Nephron progenitor cell (in vitro differentiated cells): ENCODE results near the gene BAG2.

Source experiments
- DNase-seq: peaks from one replicate; pipeline ENCODE4 v3.0.0; 2021
- H3K27ac Mint-ChIP-seq: 2 replicates; pipeline ENCODE4 v1.8.0; 2021; ENCODE audit warnings: mild to moderate bottlenecking, moderate library complexity, mixed read lengths
- H3K27me3 Mint-ChIP-seq: 2 replicates; pipeline ENCODE4 v1.8.0; 2021; ENCODE audit warnings: mild to moderate bottlenecking, low read depth, mixed read lengths; ENCODE audit not compliant: poor library complexity
- H3K36me3 Mint-ChIP-seq: 2 replicates; pipeline ENCODE4 v1.8.0; 2021; ENCODE audit warnings: low read depth, mixed read lengths
- H3K4me1 Mint-ChIP-seq: 2 replicates; pipeline ENCODE4 v1.8.0; 2021; ENCODE audit warnings: mixed read lengths
- H3K4me3 Mint-ChIP-seq: 2 replicates; pipeline ENCODE4 v1.8.0; 2021; ENCODE audit warnings: mild to moderate bottlenecking, moderate library complexity, mixed read lengths
- H3K9me3 Mint-ChIP-seq: 2 replicates; pipeline ENCODE4 v1.8.0; 2021; ENCODE audit warnings: mild to moderate bottlenecking, moderate library complexity, mixed read lengths
- CTCF ChIP-seq: fragments of 200-600 bp; sonication (generic); IDR thresholded peaks from 2 replicates; pipeline ENCODE4 v1.5.0; 2021; ENCODE audit warnings: antibody characterized with exemption

BAG2 gene

GRCh38 chr6:57135885-57136284 lies 36.2 kb upstream of the BAG2 start:
- no peak for DNase-seq
- H3K27ac Mint-ChIP-seq = no peak overlapping the region
- no peak for TF ChIP-seq CTCF
- H3K27me3 Mint-ChIP-seq = no peaks in the 10 kb centered on the region
- H3K4me3 Mint-ChIP-seq = no peak overlapping the region
- no peaks in the 10 kb centered on the region for H3K9me3 Mint-ChIP-seq
- H3K36me3 Mint-ChIP-seq = peaks cover 46% of the 10 kb centered on the region
- H3K4me1 Mint-ChIP-seq = no peaks in the 10 kb centered on the region

- no peak for TF ChIP-seq CTCF
- Mint-ChIP-seq H3K9me3 (no peaks in the 10 kb centered on the region), H3K4me1 (no peaks in the 10 kb centered on the region), H3K36me3 (peaks cover 58% of the 10 kb centered on the region), H3K27me3 (no peaks in the 10 kb centered on the region), H3K4me3 (no peak overlapping the region), H3K27ac (no peak overlapping the region)
- DNase-seq = no peak
These were observed 34.8 kb upstream of the BAG2 start for GRCh38 chr6:57137350-57137749.

- Mint-ChIP-seq H3K9me3 (no peaks in the 10 kb centered on the region), H3K27me3 (no peaks in the 10 kb centered on the region), H3K27ac (no peak overlapping the region), H3K36me3 (peaks cover 62% of the 10 kb centered on the region), H3K4me1 (no peaks in the 10 kb centered on the region), H3K4me3 (no peak overlapping the region)
- no peak for DNase-seq
- TF ChIP-seq CTCF = no peak
These were observed 34.1 kb upstream of the BAG2 start for GRCh38 chr6:57138026-57138425.

- TF ChIP-seq CTCF = no peak
- H3K27ac Mint-ChIP-seq = no peak overlapping the region
These were observed 30.5 kb upstream of the BAG2 start for GRCh38 chr6:57141451-57142177.

GRCh38 chr6:57142178-57142525 lies 30.0 kb upstream of the BAG2 start:
- DNase-seq = no peak
- Mint-ChIP-seq H3K36me3 (peaks cover 67% of the 10 kb centered on the region), H3K4me1 (peaks cover 4% of the 10 kb centered on the region), H3K27ac (no peak overlapping the region), H3K4me3 (no peak overlapping the region), H3K27me3 (no peaks in the 10 kb centered on the region), H3K9me3 (no peaks in the 10 kb centered on the region)
- TF ChIP-seq CTCF = no peak

More at GRCh38 chr6:57141451-57142177, 30.5 kb upstream of the BAG2 start:
- no peak overlapping the region for H3K4me3 Mint-ChIP-seq
- peaks cover 3% of the 10 kb centered on the region for H3K4me1 Mint-ChIP-seq
- peaks cover 72% of the 10 kb centered on the region for H3K36me3 Mint-ChIP-seq
- DNase-seq = no peak
- H3K9me3 Mint-ChIP-seq = no peaks in the 10 kb centered on the region
- H3K27me3 Mint-ChIP-seq = no peaks in the 10 kb centered on the region

GRCh38 chr6:57143690-57144089 lies 28.4 kb upstream of the BAG2 start:
- H3K27me3 Mint-ChIP-seq = no peaks in the 10 kb centered on the region
- H3K36me3 Mint-ChIP-seq = peaks cover 75% of the 10 kb centered on the region
- TF ChIP-seq CTCF = no peak
- H3K4me1 Mint-ChIP-seq = peaks cover 9% of the 10 kb centered on the region
- H3K4me3 Mint-ChIP-seq = no peak overlapping the region
- H3K9me3 Mint-ChIP-seq = no peaks in the 10 kb centered on the region
- H3K27ac Mint-ChIP-seq = no peak overlapping the region
- DNase-seq = no peak
